A172 (cell line): ENCODE measurements around the gene SPACA6. TPM values are rescaled to one million over a fixed set of nuclear protein-coding genes. Genes with fewer than 3 reads are reported as not detected.
"Not testable (repeated sequence)": the region's sequence is repeated elsewhere in the genome, so short reads cannot be mapped to it uniquely, and the experiment has no call there.

ENCODE experiments used
- DNase-seq: peaks from one replicate; pipeline ENCODE4 v3.0.0-alpha.2; 2015; ENCODE audit warnings: low spot score
- total RNA-seq: library from RNA; depleted of rRNA; stranded (reverse); fragments of >200 nt; shearing (Covaris generic); gene quantifications from 2 replicates; pipeline ENCODE4 v1.2.3, GENCODE V29; 2014; rRNA removed

SPACA6 gene, protein sequence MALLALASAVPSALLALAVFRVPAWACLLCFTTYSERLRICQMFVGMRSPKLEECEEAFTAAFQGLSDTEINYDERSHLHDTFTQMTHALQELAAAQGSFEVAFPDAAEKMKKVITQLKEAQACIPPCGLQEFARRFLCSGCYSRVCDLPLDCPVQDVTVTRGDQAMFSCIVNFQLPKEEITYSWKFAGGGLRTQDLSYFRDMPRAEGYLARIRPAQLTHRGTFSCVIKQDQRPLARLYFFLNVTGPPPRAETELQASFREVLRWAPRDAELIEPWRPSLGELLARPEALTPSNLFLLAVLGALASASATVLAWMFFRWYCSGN
- total RNA-seq = 0.52 and 3.2 TPM in 2 replicates

DNA sequence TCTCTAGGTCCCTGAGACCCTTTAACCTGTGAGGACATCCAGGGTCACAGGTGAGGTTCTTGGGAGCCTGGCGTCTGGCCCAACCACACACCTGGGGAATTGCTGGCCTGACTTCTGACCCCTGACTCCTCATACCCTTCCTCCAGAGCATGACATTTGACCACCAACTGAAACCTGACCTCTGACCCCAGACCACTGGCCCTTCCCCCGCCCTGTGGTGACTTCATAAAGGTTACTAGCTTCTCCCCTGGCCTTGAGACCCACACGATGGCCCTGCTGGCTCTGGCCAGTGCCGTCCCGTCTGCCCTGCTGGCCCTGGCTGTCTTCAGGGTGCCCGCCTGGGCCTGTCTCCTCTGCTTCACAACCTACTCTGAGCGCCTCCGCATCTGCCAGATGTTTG lies at the start of gene SPACA6:
Gene SPACA6, plus strand, starts transcription at position 71 of the 400 bp plus-strand sequence. Its CDS starts 197 bp downstream, at position 268.
- no peak for DNase-seq

DNA sequence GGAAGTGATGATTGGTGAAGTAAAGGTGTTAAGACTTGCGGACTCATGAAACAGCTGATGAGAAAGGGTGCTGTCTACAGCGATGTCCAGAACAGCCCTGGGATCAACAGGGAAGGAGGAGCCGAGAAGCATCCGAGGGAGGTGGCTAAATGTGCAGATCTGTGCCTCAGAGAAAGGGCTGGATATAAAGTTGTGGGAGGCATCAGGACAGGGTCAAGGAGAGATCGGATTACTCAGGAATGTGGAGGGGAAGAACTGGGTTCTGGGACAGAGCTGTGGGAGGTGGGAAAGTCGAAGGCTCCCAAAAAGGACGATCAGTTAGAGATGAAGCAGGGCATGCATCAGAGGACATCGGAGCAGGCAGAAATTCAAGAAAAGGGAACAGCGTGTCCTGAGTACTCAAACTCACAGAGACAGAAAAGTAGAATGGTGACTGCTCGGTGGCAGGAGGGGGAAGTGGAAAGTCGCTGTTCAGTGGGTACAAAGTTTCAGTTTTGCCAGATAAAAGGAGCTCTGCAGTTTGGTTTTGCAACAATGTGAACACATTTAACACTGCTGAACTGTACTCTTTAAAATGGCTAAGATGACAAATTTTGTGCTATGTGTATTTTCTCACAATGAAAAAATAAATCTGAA lies 48.4 kb upstream of the SPACA6 start:
- DNase-seq = no peak

DNA sequence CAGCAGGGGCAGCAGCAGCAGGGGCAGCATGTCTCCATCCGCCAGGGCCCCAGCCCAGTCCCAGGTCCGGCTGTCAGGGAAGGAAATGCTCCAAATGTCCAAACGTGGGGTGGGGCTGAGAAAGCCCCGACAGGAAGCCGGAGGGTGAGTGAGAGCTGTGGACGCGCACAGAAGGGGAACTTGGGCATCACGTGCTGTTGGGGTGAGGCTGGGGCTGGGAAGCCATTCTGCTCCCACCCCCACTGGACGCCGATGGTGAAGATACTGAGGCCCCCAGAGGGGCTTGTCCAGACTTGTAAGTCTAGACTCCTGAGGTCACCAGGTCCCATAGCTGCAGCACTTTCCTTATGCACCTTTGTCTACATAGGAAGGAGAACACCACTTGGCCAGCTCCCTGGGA lies 46.4 kb upstream of the SPACA6 start, which contains the start of gene SIGLEC14:
Gene SIGLEC14, minus strand, starts transcription at position 96 of the 400 bp plus-strand sequence. Its CDS starts 66 bp downstream, at position 30.
- not testable (repeated sequence) for DNase-seq

DNA sequence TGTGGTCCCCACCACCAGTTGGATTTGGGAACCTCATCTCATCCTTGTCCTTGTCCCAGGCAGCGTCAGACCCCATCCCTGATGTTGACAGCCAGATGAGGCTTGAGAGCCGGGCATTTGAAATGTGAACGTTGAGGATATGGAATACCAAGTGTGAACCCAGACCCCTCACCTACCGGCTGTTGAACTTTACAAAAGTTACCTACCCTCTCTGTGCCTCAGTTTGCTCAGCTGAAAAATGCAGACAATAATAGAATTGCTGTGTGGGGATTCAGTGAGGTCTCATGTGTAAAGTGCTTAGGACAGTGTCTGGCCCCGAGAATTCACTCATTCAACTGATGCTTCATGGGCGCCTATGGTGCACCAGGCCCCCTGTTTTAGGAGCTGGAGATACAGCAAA lies 45.8 kb upstream of the SPACA6 start:
- DNase-seq = no peak

DNA sequence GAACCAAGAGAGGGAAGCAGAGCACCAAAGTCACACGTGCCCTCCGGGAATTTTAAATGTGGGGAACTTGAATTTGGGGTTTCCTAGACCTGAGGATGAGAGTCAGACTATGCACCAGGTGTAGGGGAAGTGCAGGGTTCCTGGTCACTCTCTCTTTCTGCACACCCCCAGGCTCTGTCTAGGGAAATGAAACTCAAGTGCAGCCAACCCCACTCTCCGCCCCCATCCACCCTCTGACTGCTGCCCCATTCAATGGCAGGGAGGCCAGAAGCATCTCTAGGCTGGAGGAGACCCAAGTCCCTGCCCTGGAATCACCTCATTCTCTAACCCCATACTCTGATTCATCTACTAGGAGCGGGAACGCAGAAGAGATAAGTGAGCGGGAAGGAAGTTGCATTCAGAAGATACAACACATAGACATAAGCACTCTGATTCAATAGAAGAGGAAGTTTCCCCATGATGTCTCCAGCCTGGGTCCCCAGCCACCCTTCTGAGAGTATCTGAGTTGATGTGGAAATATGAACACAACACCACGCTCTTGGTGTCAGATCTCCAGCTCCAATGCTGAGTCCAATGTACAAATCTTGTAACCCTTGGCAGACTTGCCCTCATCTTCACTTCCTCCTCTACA lies 41.8 kb upstream of the SPACA6 start:
- no peak for DNase-seq

DNA sequence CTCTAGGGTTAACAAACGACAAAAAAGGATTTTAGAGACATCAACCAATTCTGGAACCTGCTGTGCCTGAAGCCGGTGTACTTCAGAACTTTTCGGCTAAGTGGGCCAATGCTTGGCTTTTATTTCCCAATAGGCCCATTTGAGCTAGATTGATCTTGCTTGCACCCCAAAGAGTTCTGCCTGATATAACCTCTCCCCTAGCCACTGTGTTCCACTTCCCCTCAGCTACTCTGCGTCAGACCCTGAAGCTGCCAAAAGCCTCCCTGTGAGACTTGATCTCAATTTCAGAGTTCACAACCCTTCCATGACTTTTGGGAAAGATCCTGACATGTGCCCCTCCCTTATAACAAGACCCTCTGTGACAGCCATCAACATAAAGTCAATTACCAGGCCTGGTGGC lies 40.9 kb upstream of the SPACA6 start:
- DNase-seq = no peak

DNA sequence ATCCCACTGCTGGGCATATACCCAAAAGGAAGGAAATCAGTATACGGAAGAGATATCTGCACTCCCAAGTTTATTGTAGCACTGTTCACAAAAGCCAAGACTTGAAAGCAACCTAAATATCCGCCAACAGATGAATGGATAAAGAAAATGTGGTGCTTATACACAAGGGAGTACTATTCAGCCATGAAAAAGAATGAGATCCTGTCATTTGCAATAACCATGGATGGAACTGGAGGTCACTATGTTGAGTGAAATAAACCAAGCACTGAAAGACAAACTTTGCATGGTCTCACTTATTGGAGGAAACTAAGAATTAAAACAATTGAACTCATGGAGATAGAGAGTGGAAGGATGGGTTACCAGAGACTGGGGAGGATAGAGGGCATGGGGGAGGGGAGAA lies 40.0 kb upstream of the SPACA6 start:
- DNase-seq = no peak

DNA sequence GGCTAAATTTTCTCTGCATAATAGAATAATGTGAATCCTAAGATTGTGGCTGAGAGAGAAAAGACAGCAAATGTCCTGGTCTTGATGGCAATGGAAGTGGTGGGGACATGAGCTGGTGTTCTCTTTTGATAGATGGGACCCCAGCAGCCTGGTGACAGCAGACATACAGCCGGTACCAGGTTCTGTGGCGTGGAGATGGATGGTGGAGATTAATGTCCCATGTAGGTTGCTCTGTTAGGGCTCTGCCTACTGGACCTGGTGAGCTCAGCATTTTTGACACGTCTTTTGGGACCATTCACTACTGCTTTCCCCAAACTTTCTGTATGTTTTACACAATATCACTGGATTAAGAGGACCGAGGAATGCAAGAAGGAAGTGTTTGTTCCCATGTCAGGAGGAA lies 38.3 kb upstream of the SPACA6 start:
- no peak for DNase-seq

DNA sequence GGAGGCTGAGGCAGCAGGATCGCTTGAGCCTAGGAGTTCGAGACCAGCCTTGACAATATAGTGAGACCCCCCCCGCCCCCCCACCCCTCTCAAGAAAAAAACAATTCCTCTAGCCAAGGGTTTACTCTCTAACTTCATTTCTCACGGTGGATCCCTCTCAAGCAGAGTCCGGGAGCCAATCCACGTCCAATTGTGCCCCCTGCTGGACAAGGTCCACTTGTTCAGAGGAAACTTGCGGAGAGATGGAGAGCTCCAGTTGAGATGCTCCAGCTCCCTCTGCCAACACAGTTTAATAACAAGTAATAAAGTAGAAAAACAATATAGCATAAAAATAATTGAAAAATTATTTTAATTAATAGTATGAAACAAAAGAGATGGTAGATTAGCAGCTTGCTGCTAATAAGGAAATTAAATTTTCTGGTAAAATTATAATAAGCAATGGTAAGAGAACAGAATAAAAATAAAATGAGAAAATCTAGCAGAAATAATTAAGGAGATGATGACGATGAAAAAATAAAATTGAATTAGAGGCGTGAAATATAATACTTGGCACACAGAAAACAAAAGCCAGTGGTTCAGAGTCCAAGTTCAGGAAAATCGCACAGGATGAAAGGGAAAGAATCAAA lies 32.0 kb upstream of the SPACA6 start:
- peak; percentile 29 for DNase-seq

DNA sequence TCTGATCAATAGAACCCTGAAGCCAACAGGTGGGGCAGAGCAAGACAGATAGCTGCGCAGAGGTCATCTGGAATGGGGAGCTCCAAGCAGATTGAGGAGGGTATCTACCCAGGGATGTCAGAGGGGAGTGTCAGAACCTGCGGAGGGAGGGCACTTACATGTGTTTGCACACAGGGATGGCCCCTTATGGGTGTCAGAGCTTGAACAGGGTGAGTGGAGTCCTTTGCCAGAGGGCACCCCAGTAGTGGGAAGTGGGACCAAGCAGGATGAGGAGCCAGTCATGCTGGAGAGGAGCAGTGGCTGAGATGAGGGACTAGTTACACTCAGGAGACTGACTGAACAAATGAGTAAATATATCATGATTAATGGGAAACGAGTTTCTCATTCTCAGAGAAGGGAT lies 29.5 kb upstream of the SPACA6 start:
- DNase-seq = no peak

DNA sequence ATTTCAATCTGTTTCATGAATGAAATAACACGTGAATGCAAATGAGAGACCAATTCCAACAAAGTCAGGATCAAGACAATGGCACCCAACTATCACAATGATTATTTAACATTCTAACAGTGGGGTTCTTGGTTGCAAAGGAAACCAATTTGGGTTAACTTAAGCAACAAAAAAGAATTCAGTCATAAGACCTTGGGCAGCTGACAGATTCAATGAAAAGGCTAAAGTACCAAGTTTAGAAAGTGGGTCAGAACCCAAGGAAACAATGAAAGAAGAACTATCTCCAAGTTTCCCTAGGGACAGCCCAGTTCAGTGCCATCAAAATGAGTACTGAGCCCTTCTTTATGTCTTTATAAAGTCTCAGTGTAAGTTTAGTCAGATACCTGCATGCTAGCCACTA lies 29.0 kb upstream of the SPACA6 start:
- DNase-seq = no peak

DNA sequence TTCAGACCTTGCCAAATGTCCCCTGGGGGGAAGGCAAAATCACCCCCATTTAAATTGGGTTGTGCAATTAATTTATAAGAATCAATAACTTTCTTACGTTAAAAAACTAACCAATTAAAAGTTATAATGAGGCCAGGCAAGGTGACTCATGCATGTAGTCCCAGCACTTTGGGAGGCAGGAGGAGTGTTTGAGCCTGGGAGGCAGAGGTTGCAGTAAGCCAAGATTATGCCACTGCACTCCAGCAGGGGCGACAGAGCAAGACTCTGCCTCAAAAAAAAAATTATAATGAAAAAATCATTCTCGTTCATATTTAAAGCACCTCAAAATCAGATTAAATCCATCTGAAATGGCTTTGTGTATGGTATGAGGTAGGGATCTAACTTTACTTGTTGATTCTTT lies 28.1 kb upstream of the SPACA6 start:
- no peak for DNase-seq

DNA sequence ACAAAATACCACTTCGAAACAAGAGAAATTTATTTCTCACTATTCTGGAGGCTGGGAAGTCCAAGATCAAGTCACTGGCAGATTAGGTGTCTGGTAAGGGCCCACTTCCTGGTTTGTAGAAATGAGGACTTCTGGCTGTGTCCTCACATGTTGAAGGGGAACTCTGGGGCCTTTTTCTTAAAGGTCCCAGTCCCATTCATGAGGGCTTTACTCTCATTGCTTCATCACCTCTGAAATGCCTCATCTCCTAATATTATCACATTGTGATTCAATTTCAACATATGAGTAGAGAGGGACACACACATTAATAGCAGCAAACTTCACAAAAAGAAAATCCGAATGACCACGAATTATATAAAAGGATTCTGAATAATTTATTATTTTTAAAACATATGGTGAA lies 24.9 kb upstream of the SPACA6 start:
- DNase-seq = no peak

DNA sequence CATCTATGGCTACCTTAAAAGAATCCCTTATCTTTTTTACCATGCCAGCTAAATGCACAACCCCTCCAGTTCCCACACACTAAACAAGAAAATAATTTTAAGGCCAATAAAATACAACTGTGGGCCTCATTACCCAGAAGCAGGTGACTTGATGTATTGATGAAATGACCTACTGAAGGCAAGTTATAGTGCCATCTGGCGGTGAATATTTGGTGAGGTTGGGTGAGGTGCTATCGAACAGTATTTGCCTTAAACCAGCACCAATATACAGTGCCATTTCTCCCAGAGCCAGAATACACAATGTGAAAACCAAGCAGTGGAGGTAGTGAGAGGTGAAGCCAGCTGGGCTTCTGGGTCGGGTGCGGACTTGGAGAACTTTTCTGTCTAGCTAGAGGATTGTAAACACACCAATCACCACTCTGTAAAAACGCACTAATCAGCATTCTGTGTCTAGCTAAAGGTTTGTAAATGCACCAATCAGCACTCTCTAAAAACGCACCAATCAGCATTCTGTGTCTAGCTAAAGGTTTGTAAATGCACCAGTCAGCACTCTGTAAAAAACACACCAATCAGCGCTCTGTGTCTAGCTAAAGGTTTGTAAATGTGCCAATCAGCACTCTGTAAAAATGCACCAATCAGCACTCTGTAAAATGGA lies 17.1 kb upstream of the SPACA6 start:
- DNase-seq = not testable (repeated sequence)

DNA sequence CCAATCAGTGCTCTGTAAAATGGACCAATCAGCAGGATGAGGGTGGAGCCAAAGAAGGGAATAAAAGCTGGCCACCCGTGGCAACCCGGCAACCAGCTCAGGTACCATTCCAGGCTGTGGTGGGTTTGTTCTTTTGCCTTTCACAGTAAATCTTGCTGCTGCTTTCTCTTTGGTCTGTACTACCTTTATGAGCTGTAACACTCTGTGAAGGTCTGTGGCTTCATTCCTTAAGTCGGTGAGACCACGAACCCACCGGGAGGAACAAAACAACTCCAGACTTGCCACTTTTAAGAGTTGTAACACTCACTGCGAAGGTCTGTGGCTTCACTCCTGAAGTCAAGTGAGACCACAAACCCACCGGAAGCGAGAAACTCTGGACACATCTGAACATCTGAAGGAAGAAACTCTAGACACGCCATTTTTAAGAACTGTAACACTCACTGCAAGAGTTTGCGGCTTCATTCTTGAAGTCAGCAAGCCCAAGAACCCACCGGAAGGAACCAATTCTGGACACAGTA lies 16.5 kb upstream of the SPACA6 start:
- no peak for DNase-seq

DNA sequence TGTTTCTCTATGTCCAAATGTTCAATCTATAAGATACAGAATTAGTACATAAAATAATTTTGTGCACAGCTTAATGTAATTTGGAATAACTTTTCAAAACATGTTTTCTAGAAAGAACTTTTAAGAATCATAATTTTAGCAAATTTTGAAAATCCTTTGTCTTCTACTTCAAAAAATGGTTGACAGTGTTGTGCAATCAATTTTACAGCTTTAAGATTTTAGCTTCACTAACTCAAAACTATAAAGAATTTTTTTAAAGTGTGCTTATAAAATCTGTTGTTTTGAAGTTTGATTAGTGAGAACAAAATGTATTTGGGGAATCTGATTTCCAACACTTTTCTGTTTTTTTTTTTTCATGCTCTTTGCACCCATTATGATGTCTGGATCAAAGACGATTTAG lies 12.7 kb upstream of the SPACA6 start:
- no peak for DNase-seq

DNA sequence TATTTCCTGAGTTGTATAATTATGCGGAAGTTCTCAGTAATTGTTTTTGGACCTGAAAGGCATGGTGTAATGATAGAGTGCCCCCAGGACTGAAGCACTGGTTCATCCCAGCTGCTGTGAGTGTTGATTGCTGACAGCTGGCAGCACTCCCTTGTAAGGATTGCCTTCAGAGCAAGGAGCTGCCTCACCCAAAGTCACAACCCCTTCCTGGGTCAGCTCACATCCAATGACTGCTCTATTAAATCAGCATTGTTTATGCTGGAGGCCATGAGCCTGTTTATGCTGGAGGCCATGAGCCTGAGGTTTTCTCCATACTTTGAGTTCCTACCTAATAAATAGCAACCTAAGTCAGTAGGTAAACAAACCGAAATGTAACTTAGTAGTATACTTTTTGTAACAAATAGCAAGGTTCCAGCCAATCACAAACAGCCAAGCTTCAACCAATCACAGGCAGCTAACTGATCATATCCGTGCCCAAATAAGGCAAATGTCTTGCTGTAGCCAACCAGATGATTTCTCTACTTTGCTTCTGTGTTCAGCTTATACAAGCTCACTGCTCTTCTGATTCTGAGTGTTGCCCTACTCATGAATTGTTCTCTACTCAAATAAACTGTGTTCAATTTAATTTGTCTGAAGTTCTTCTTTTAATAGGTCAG lies 11.7 kb upstream of the SPACA6 start:
- DNase-seq = no peak

DNA sequence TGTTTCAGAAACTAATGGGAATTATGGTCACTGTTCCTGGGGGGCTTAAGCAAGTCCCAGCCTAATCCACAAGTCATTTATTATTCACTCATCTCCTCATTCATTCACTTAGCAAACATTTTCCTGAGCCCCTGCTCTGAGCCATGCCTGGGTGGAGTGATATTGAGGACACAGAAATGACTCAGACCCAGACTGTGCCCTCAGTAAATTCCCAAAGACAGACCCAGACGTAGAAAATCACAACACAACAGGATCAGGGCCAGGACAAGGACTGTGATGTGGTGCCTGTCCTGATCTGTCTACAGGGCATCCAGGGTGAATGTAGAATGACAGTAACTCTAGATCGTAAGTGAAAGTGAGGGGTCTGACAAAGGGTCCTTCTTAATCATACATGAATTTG lies 7.0 kb upstream of the SPACA6 start:
- no peak for DNase-seq

DNA sequence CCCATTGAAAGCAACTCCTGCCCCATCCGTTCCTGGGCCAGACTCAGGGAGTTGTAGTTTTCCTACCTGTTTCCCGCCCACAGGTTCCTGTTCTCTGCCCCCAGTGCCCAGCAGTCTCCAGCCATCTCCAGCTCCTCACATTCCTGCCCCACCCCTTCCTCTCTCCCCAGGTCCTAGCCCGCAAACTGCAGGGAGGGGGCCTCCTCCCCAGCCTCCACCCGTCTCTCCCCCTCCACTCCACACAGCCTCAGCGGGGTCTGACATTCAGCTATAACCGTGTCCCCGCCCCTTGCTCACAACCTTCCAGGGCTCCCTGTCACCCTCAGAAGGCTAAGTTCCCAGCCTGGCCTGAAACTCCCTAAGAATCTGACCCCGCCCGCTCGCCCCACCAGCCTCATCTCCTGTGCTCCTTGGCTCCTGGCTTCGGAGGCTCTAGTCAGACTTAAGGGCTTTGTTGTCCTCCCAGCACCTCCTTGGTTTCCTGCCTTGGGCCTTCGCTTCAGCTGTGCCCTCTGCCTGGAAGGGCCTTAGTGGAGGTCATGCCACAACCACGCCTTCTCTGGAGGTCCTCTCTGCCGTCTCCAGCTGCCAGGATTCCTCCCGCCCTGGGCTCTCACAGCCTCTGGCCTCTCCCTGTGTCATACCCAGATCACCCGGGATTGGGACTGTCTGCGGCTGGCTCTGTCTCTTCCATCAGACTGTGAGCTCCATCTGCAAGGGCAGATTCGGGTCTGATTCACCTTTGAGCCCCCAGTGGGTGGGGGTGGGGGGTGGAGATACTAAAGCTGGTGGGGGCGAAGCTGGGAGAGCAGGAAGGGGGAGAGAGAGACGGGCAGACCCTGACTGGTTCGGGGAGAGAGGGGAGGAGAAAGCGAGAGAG lies 5.1 kb upstream of the SPACA6 start:
- peak; percentile 37 for DNase-seq
